Measurements from ENCODE around the gene FIBCD1.
"Not testable (repeated sequence)": the region's sequence is repeated elsewhere in the genome, so short reads cannot be mapped to it uniquely, and the experiment has no call there.

FIBCD1 gene

GRCh38 chr9:130954925-130955324, 15.9 kb upstream of the FIBCD1 start:
- not testable (repeated sequence) for DNase-seq (ENCODE audit: low spot score)

- no peak for DNase-seq (ENCODE audit: low spot score)
These were observed 15.3 kb upstream of the FIBCD1 start for GRCh38 chr9:130954317-130954716.

GRCh38 chr9:130952065-130952762, 13.2 kb upstream of the FIBCD1 start:
- DNase-seq (ENCODE audit: low spot score): no peak

GRCh38 chr9:130950039-130950311, 10.9 kb upstream of the FIBCD1 start:
- DNase-seq (ENCODE audit: low spot score): no peak

- no peak for DNase-seq (ENCODE audit: low spot score)
These were observed 10.4 kb upstream of the FIBCD1 start for GRCh38 chr9:130949188-130950038.

- DNase-seq (ENCODE audit: low spot score): no peak
These were observed 9.2 kb upstream of the FIBCD1 start for GRCh38 chr9:130948266-130948665.

GRCh38 chr9:130947618-130948140, 8.6 kb upstream of the FIBCD1 start:
- DNase-seq (ENCODE audit: low spot score): no peak

GRCh38 chr9:130946766-130947617, 7.9 kb upstream of the FIBCD1 start:
- DNase-seq (ENCODE audit: low spot score): no peak

GRCh38 chr9:130945173-130945572, 6.1 kb upstream of the FIBCD1 start:
- no peak for DNase-seq (ENCODE audit: low spot score)

- DNase-seq (ENCODE audit: low spot score): no peak
These were observed 5.5 kb upstream of the FIBCD1 start for GRCh38 chr9:130944510-130945058.

- DNase-seq (ENCODE audit: low spot score): no peak
These were observed 4.7 kb upstream of the FIBCD1 start for GRCh38 chr9:130943777-130944176.

GRCh38 chr9:130943221-130943620, 4.2 kb upstream of the FIBCD1 start:
- DNase-seq (ENCODE audit: low spot score): no peak

- DNase-seq (ENCODE audit: low spot score): no peak
These were observed 3.6 kb upstream of the FIBCD1 start for GRCh38 chr9:130942679-130943078.

GRCh38 chr9:130942084-130942483, 3.0 kb upstream of the FIBCD1 start:
- no peak for DNase-seq (ENCODE audit: low spot score)

GRCh38 chr9:130940693-130941576, 1.9 kb upstream of the FIBCD1 start:
- peak; percentile 41 for DNase-seq (ENCODE audit: low spot score)

GRCh38 chr9:130940027-130940549, 1.0 kb upstream of the FIBCD1 start:
- no peak for DNase-seq (ENCODE audit: low spot score)

GRCh38 chr9:130939405-130940026, 469 bp upstream of the FIBCD1 start:
- DNase-seq (ENCODE audit: low spot score): no peak

GRCh38 chr9:130938184-130938651, 829 bp downstream of the FIBCD1 start:
- DNase-seq (ENCODE audit: low spot score): no peak

- no peak for DNase-seq (ENCODE audit: low spot score)
These were observed 1.6 kb downstream of the FIBCD1 start for GRCh38 chr9:130937146-130938076.

All from AG08395 (cell line).